Sigmoid colon (tissue), 7 donors: Measurements from ENCODE around the gene GPX6. TPM values are rescaled to one million over a fixed set of nuclear protein-coding genes. Genes with fewer than 3 reads are reported as not detected.

Experiments used
- DNase-seq: peaks from one replicate; pipeline ENCODE4 v3.0.0-alpha.2; 2019
- H3K27ac ChIP-seq, 4 donors: fragments of 200-600 bp; sonication (generic); one replicate each; pipeline ENCODE4 v1.5.1; 2016 to 2019; ENCODE audit warnings: mild to moderate bottlenecking in 1 of 4
- H3K27me3 ChIP-seq, 3 donors: fragments of 200-600 bp; sonication (generic); one replicate each; pipeline ENCODE4 v1.5.1; 2019; ENCODE audit warnings: mild to moderate bottlenecking in 1 of 3
- H3K36me3 ChIP-seq, 4 donors: fragments of 200-600 bp; sonication (generic); one replicate each; pipeline ENCODE4 v1.5.1; 2016 to 2019
- H3K4me1 ChIP-seq, 4 donors: fragments of 200-600 bp; sonication (generic); one replicate each; pipeline ENCODE4 v1.5.1; 2017 to 2019
- H3K4me3 ChIP-seq, 4 donors: fragments of 200-600 bp; sonication (generic); one replicate each; pipeline ENCODE4 v1.5.1; 2017 to 2019; ENCODE audit warnings: mild to moderate bottlenecking in 2 of 4, moderate library complexity in 1 of 4
- H3K9me3 ChIP-seq, 4 donors: fragments of 200-600 bp in 3 of 4; sonication (generic) in 3 of 4; one replicate each; pipeline versions ENCODE4 v1.5.1 to v1.6.1; 2013 to 2019
- EP300 ChIP-seq, 4 donors: sonication (generic); formaldehyde crosslinking; IDR thresholded peaks; one replicate each; pipeline ENCODE4 v1.6.1; 2017; ENCODE audit warnings: antibody characterized with exemption in 4 of 4
- POLR2A ChIP-seq, 2 donors: fragments of 450-650 bp; IDR thresholded peaks; one replicate each; pipeline ENCODE4 v1.6.1; 2016; ENCODE audit warnings: antibody characterized with exemption in 2 of 2, mild to moderate bottlenecking in 2 of 2, moderate library complexity in 2 of 2
- POLR2AphosphoS5 ChIP-seq, 4 donors: sonication (generic); formaldehyde crosslinking; IDR thresholded peaks; one replicate each; pipeline ENCODE4 v1.6.1; 2017; ENCODE audit warnings: antibody characterized with exemption in 4 of 4
- WGBS, 2 donors: extraction: QIAGEN DNeasy Blood & Tissue Kit; methylation state at CpG; one replicate each; pipeline ENCODE4 v1.1.7; 2013; 5-methylcytosine and 5-hydroxymethylcytosine counted together
- intact Hi-C: fragments of 100-400 bp; cut with DNase I; formaldehyde crosslinking; loops from one replicate; pipeline ENCODE4 v1.15.1; 2023
- polyA plus RNA-seq, 3 donors: library from polyadenylated mRNA; stranded (reverse); fragments of 200-250 nt; gene quantifications; one replicate each; pipeline ENCODE4 v1.2.3, GENCODE V29; 2013
- total RNA-seq, 4 donors: library from RNA; depleted of rRNA; stranded (reverse); fragments of >200 nt; gene quantifications; one replicate each; pipeline ENCODE4 v1.1.0, GENCODE V29; 2016
- TF ChIP-seq, protein P1 (sequence below), 4 experiments: fragments of 450-650 bp in 3 of 4; fragments of 200-600 bp in 1 of 4; IDR thresholded peaks; one replicate each; pipeline ENCODE4 v1.5.1; 2016 to 2019; ENCODE audit warnings: antibody characterized with exemption in 4 of 4, mild to moderate bottlenecking in 3 of 4, moderate library complexity in 2 of 4
- donor health status: healthy with polysubstance abuse.
- donor health status: Bipolar disorder and iron deficiency.
- donor health status: healthy.

The GPX6 gene, protein sequence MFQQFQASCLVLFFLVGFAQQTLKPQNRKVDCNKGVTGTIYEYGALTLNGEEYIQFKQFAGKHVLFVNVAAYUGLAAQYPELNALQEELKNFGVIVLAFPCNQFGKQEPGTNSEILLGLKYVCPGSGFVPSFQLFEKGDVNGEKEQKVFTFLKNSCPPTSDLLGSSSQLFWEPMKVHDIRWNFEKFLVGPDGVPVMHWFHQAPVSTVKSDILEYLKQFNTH
- total RNA-seq (not detected), polyA plus RNA-seq (not detected)

DNA sequence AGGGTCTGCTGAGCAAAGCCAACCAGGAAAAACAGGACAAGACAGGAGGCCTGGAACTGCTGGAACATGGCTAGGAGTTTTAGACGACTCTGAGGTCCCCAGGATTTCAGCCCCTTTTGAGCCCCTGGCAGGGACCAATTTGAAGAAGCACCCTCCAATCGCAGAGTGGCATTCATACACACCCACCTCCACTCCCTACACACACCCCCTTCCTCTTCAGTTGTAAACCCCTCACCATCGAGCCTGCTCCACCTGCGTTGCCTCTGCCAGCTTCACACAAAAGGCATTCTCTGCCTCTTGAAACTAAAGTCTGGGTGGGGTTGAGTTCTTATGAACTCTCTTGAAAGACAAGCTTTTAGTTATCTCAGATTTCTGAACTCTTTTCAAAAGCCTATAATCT, at the start of gene GPX6:
GPX6 (minus strand) TSS at position 118 of the 400 bp plus-strand sequence; CDS start at position 68, 50 bp downstream.
- intact Hi-C loops = no loop called here
- no peaks in the 10 kb centered on the region for H3K36me3 ChIP-seq
- DNase-seq = no peak
- H3K4me1 ChIP-seq = no peaks in the 10 kb centered on the region
- H3K27me3 ChIP-seq = peaks cover 0 to 8% (median 0%) of the 10 kb centered on the region in 3 donors
- H3K27ac ChIP-seq = no peak within 1 kb of the TSS
- 25 to 52% methylated on average over 4 of the region's 4 CpGs for WGBS, 2 donors
- no peak within 1 kb of the TSS for H3K4me3 ChIP-seq
- TF ChIP-seq EP300 (IDR thresholded peaks at IDR 0.05) = no peak
- TF ChIP-seq, protein P1, sequence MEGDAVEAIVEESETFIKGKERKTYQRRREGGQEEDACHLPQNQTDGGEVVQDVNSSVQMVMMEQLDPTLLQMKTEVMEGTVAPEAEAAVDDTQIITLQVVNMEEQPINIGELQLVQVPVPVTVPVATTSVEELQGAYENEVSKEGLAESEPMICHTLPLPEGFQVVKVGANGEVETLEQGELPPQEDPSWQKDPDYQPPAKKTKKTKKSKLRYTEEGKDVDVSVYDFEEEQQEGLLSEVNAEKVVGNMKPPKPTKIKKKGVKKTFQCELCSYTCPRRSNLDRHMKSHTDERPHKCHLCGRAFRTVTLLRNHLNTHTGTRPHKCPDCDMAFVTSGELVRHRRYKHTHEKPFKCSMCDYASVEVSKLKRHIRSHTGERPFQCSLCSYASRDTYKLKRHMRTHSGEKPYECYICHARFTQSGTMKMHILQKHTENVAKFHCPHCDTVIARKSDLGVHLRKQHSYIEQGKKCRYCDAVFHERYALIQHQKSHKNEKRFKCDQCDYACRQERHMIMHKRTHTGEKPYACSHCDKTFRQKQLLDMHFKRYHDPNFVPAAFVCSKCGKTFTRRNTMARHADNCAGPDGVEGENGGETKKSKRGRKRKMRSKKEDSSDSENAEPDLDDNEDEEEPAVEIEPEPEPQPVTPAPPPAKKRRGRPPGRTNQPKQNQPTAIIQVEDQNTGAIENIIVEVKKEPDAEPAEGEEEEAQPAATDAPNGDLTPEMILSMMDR (IDR thresholded peaks at IDR 0.05) = no peak
- TF ChIP-seq POLR2A (IDR thresholded peaks at IDR 0.05) = no peak
- TF ChIP-seq POLR2AphosphoS5 (IDR thresholded peaks at IDR 0.05) = no peak
- no peaks in the 10 kb centered on the region for H3K9me3 ChIP-seq

DNA sequence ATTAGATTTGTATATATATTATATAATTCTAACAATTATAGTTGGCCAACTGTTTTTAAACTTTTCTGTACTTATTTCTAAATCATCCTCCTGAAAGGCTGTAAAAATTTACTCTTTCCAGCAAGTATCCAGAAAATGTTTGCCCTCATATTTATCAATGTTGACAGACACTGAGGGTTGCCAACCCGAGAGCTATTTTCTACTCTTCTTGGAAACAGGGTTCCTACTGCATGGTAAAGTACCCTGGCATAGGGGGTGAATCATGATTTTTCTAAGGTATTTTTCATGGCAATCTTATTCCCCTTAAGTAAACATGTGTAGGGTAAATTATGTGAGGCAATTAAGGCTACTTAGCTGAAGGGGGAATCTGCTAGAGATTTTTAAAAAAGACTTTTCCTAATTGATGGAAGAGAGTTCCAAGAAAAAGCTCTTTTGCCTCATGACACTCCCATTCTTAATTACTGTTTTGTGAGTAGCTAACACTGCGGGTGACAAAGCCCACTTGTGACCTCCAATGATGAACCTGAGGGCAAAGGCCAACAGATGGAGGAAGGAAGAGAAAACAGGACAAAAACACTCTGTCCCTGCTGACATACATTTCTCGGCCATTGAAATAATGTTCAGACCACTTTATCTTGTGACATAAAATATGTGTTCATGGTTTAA, 48.0 kb upstream of the GPX6 start:
- Histone ChIP-seq H3K9me3 (no peaks in the 10 kb centered on the region), H3K27ac (no peak overlapping the region), H3K27me3 (peaks cover 0 to 13% (median 0%) of the 10 kb centered on the region in 3 donors), H3K36me3 (no peaks in the 10 kb centered on the region), H3K4me3 (no peak overlapping the region), H3K4me1 (no peaks in the 10 kb centered on the region)
- WGBS, 2 donors = 24 to 50% methylated on average over 3 of the region's 3 CpGs
- DNase-seq = no peak
- TF ChIP-seq POLR2AphosphoS5 (IDR thresholded peaks at IDR 0.05) (no peak), EP300 (IDR thresholded peaks at IDR 0.05) (no peak)
- TF ChIP-seq, protein P1 (IDR thresholded peaks at IDR 0.05) = no peak
- intact Hi-C loops = no loop called here

DNA sequence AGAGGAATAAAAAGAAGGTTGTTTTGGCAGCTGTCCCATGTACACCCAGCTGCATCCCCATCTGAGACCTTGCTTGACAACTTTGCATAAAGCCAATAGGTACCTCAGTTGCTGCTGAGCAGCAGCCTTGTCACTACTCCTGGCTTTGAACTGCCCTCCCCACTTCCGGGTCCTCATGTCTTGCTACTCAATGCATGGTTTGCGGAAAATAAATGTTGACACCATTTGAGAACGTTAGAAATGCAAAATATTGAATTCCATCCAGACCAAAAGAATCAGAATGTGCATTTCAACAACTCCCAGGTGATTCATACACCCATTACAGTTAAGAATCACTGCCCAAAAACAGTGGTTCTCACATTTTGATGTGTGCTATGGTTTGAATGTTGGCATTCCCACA, 43.0 kb upstream of the GPX6 start:
- intact Hi-C loops = no loop called here
- TF ChIP-seq, protein P1 (IDR thresholded peaks at IDR 0.05) = no peak
- TF ChIP-seq POLR2A (IDR thresholded peaks at IDR 0.05) = no peak
- TF ChIP-seq EP300 (IDR thresholded peaks at IDR 0.05) = no peak
- TF ChIP-seq POLR2AphosphoS5 (IDR thresholded peaks at IDR 0.05) = no peak

DNA sequence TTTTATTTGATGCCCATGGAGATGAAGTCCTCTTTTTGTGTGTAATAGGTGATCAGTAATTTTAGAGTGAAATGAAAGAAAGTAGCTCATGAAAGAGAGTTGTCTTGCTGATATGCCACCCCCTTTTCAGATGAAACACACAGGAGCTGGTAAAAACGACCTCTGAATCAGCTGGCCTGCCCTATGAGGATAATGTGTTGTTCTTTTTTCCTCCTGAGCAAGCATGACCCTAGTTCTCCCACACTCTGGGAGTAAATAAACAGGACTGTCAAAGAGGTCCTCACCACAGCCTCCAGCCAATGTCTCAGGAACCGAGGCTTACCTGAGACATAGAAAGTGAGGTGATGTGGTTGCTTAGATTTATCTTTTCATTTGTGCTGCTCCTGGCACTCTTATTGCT, 39.5 kb upstream of the GPX6 start:
- Histone ChIP-seq H3K9me3 (no peaks in the 10 kb centered on the region), H3K4me1 (no peaks in the 10 kb centered on the region), H3K27me3 (peaks cover 0 to 22% (median 0%) of the 10 kb centered on the region in 3 donors), H3K36me3 (no peaks in the 10 kb centered on the region), H3K27ac (no peak overlapping the region), H3K4me3 (no peak overlapping the region)
- no peak for DNase-seq
- intact Hi-C loops = no loop called here
- TF ChIP-seq POLR2A (IDR thresholded peaks at IDR 0.05) (no peak), POLR2AphosphoS5 (IDR thresholded peaks at IDR 0.05) (no peak), EP300 (IDR thresholded peaks at IDR 0.05) (no peak)
- TF ChIP-seq, protein P1 (IDR thresholded peaks at IDR 0.05) = no peak
- 49 to 65% methylated on average over 2 of the region's 2 CpGs for WGBS, 2 donors

More for the DNA sequence above, 43.0 kb upstream of the GPX6 start:
- H3K9me3 ChIP-seq = no peaks in the 10 kb centered on the region
- H3K27ac ChIP-seq = no peak overlapping the region
- 54 to 68% methylated on average over 3 of the region's 3 CpGs for WGBS, 2 donors
- H3K4me3 ChIP-seq = no peak overlapping the region
- no peaks in the 10 kb centered on the region for H3K36me3 ChIP-seq
- no peaks in the 10 kb centered on the region for H3K4me1 ChIP-seq
- H3K27me3 ChIP-seq = peaks cover 0 to 16% (median 0%) of the 10 kb centered on the region in 3 donors
- no peak for DNase-seq
